ENCODE measurements around the gene C8G.

The C8G gene

DNA sequence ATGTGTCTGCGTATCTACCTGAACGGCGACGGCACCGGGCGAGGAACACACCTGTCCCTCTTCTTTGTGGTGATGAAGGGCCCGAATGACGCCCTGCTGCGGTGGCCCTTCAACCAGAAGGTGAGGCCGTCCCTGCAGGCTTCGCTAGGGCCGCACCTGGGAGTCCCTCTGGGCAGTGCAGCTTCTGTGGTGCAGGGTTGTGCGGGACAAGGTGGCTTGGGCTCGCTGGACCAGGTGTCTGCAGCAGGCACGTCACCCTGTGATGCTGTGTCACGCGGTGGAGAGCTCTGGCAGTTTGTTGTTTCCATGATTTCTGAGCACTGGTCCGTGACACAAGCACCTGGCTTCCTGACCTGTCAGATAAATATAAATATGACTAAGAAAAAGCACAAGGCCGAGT, 21.2 kb upstream of the C8G start:
- Histone ChIP-seq H3K9ac (ENCODE audit: low read length) (no peak overlapping the region), H3K36me3 (ENCODE audit: control insufficient read depth, insufficient read depth, low read length) (peaks cover 7% of the 10 kb centered on the region), H3K4me3 (ENCODE audit: low read length) (no peak overlapping the region), H3K4me1 (ENCODE audit: control insufficient read depth, insufficient read depth, low read length) (no peaks in the 10 kb centered on the region), H3K27me3 (ENCODE audit: control insufficient read depth, insufficient read depth, low read length) (no peaks in the 10 kb centered on the region), H3K9me3 (ENCODE audit: control insufficient read depth, low read length) (no peaks in the 10 kb centered on the region)

DNA sequence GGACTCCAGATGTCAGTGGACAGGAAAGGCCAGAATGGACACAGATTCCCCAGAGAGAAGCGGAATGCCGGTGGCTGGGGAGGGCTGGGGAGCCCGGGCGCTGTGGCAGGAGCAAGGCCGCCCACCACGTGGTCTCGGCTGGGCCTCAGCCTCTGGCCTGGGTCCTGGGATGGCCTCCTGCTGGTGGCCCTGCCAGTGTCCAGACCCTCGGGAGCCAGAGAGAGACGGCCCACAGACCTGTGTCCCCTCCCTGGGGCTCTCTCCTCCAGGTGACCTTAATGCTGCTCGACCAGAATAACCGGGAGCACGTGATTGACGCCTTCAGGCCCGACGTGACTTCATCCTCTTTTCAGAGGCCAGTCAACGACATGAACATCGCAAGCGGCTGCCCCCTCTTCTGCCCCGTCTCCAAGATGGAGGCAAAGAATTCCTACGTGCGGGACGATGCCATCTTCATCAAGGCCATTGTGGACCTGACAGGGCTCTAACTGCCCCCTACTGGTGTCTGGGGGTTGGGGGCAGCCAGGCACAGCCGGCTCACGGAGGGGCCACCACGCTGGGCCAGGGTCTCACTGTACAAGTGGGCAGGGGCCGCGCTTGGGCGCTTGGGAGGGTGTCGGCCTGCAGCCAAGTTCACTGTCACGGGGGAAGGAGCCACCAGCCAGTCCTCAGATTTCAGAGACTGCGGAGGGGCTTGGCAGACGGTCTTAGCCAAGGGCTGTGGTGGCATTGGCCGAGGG, 19.5 kb upstream of the C8G start:
- H3K36me3 ChIP-seq (ENCODE audit: control insufficient read depth, insufficient read depth, low read length) = peaks cover 7% of the 10 kb centered on the region
- no peak overlapping the region for H3K4me3 ChIP-seq (ENCODE audit: low read length)
- H3K4me1 ChIP-seq (ENCODE audit: control insufficient read depth, insufficient read depth, low read length) = no peaks in the 10 kb centered on the region
- H3K27me3 ChIP-seq (ENCODE audit: control insufficient read depth, insufficient read depth, low read length) = no peaks in the 10 kb centered on the region
- no peaks in the 10 kb centered on the region for H3K9me3 ChIP-seq (ENCODE audit: control insufficient read depth, low read length)
- no peak overlapping the region for H3K9ac ChIP-seq (ENCODE audit: low read length)

DNA sequence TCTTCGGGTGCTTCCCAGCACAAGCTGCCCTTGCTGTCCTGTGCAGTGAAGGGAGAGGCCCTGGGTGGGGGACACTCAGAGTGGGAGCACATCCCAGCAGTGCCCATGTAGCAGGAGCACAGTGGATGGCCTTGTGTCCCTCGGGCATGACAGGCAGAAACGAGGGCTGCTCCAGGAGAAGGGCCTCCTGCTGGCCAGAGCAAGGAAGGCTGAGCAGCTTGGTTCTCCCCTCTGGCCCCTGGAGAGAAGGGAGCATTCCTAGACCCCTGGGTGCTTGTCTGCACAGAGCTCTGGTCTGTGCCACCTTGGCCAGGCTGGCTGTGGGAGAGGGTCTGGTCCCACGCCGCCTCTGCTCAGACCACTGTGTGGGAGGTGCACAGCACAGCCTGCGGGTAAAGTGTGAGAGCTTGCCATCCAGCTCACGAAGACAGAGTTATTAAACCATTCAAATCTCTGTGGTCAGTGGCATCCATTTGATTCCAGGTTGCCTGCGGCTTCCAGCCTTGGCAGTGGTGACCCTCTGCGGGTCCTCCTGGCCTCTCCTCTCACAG, 18.8 kb upstream of the C8G start:
- peaks cover 7% of the 10 kb centered on the region for H3K36me3 ChIP-seq (ENCODE audit: control insufficient read depth, insufficient read depth, low read length)
- no peak overlapping the region for H3K4me3 ChIP-seq (ENCODE audit: low read length)
- no peaks in the 10 kb centered on the region for H3K27me3 ChIP-seq (ENCODE audit: control insufficient read depth, insufficient read depth, low read length)
- no peaks in the 10 kb centered on the region for H3K4me1 ChIP-seq (ENCODE audit: control insufficient read depth, insufficient read depth, low read length)
- H3K9ac ChIP-seq (ENCODE audit: low read length) = no peak overlapping the region
- H3K9me3 ChIP-seq (ENCODE audit: control insufficient read depth, low read length) = no peaks in the 10 kb centered on the region

DNA sequence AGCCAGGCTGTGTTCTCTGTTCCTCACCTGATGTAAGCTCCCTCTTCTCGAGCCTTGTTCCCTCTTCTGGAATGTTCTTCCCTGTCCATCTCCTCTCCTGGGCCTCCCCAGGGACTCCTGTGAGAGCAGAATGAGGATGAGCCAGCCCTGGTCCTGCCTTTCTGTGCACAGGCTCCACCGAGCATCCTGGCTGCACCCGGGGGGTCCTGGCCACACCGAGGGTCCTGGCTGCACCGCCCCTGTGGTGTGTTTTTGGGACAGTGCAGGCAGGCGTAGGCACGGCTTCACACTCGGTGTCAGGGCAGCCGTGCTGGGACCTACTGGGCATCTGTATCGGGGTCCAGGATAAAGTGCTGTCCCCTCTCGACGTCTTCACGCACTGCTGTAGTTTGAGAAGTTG, 18.3 kb upstream of the C8G start:
- no peaks in the 10 kb centered on the region for H3K9me3 ChIP-seq (ENCODE audit: control insufficient read depth, low read length)
- H3K9ac ChIP-seq (ENCODE audit: low read length) = no peak overlapping the region
- peaks cover 7% of the 10 kb centered on the region for H3K36me3 ChIP-seq (ENCODE audit: control insufficient read depth, insufficient read depth, low read length)
- no peaks in the 10 kb centered on the region for H3K27me3 ChIP-seq (ENCODE audit: control insufficient read depth, insufficient read depth, low read length)
- H3K4me3 ChIP-seq (ENCODE audit: low read length) = no peak overlapping the region
- H3K4me1 ChIP-seq (ENCODE audit: control insufficient read depth, insufficient read depth, low read length) = no peaks in the 10 kb centered on the region

DNA sequence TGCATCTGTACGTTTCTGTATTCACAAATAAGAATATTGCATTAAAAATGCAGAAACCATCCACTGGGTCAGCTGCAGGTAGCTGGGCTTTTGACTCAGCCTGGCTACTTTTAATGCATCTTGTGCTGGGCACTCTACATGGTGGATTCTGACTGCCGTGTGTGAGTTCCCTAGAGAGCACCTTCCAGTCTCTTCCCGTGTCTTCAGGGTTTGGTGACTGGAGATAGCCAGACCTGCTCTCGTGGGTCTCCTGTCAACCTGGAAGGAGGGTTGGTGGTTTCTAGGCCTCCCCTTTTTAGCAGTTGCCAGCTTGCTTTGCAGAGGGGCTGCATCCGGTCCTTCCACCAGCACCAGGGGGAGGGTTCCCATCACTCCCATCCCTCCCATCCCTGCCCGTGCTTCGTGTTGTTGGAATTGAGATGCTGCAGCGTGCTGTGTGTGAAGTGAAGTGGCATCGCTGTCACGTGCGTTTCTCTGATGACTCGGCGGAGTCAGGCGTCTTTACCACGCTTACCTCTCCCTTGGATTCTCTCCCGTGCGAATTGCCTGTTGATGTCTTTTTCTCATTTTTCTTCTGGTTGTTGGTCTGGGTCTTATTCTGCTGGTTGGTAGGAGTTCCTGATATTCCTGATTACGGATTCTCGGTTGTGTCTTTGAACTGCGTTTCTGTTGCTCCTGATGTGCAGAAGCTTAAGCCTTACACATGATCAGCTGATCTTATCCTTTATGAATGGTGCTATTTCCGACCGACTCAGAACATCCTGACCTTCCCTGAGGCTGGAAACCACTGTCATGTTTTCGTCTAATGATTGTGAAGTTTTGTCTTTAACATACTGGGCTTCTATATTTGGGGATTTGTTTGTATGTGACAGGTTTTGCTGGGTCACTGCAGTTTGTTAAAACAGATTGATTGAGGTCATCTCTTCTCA, 17.4 kb upstream of the C8G start:
- Histone ChIP-seq H3K4me1 (ENCODE audit: control insufficient read depth, insufficient read depth, low read length) (no peaks in the 10 kb centered on the region), H3K36me3 (ENCODE audit: control insufficient read depth, insufficient read depth, low read length) (peaks cover 7% of the 10 kb centered on the region), H3K4me3 (ENCODE audit: low read length) (no peak overlapping the region)

DNA sequence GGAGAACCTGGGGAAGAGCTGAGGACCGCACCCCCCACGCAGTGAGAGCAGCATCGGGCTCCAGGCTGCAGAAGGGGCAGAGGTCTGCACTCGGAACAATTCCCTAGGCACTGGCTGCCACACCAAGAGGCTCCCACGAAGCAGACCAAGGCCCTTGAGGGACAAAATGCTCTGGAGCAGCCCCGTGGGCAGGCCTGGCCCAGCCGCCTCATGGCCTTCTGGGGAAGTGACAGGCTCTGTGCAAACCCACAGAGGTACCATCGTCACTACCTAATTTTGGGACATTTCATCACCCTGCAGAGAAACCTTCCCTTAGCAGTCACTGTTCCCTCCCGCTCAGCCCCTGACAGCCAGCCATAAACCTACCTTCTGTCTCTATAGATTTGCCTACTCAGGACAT, 16.5 kb upstream of the C8G start:
- H3K4me3 ChIP-seq (ENCODE audit: low read length) = no peak overlapping the region
- no peaks in the 10 kb centered on the region for H3K27me3 ChIP-seq (ENCODE audit: control insufficient read depth, insufficient read depth, low read length)
- H3K9me3 ChIP-seq (ENCODE audit: control insufficient read depth, low read length) = no peaks in the 10 kb centered on the region
- no peaks in the 10 kb centered on the region for H3K4me1 ChIP-seq (ENCODE audit: control insufficient read depth, insufficient read depth, low read length)
- peaks cover 7% of the 10 kb centered on the region for H3K36me3 ChIP-seq (ENCODE audit: control insufficient read depth, insufficient read depth, low read length)
- no peak overlapping the region for H3K9ac ChIP-seq (ENCODE audit: low read length)

More for the DNA sequence above, 17.4 kb upstream of the C8G start:
- Histone ChIP-seq H3K27me3 (ENCODE audit: control insufficient read depth, insufficient read depth, low read length) (no peaks in the 10 kb centered on the region), H3K9me3 (ENCODE audit: control insufficient read depth, low read length) (no peaks in the 10 kb centered on the region), H3K9ac (ENCODE audit: low read length) (no peak overlapping the region)

DNA sequence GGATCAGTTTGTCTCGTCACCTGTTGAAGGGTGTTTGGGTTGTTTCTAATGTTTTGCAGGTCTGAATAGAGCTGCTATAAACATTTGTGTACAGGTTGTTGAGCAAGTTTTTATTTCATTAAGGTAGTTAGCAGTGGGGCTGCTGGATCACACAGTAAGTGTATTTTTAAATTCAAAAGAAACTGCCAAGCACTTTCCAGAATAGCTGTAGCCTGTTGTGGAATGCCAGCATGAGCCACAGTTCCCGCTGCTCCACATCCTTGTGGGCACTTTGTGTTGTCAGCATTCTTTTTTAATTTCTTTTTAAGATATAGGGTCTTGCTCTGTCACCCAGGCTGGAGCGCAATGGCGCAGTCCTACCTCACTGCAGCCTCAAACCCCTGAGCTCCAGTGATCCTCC, 15.0 kb upstream of the C8G start:
- no peak overlapping the region for H3K4me3 ChIP-seq (ENCODE audit: low read length)
- H3K27me3 ChIP-seq (ENCODE audit: control insufficient read depth, insufficient read depth, low read length) = no peaks in the 10 kb centered on the region
- H3K36me3 ChIP-seq (ENCODE audit: control insufficient read depth, insufficient read depth, low read length) = peaks cover 7% of the 10 kb centered on the region
- no peaks in the 10 kb centered on the region for H3K9me3 ChIP-seq (ENCODE audit: control insufficient read depth, low read length)
- no peak overlapping the region for H3K9ac ChIP-seq (ENCODE audit: low read length)
- no peaks in the 10 kb centered on the region for H3K4me1 ChIP-seq (ENCODE audit: control insufficient read depth, insufficient read depth, low read length)

DNA sequence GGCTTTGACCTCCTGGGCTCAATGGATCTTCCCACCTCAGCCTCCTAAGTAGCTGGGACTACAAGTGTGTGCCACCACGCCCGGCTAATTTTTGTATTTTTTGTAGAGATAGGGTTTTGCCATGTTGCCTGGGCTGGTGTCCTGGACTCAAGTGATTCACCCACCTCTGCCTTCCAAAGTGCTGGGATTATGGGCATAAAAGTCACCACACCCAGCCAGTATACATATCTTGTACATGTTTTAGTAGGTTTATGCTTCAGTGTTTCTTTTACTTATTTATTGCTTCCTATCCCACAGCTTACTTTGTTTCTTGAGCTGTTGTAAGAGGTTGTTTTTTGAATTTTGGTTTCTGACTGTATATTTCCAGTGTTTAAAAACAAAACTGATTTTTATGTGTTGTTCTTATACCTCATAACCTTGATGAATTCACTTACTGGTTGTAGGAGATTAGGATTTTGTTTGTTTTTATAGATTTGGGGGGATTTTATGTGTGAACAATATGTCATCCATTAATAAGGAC, 13.4 kb upstream of the C8G start:
- H3K4me1 ChIP-seq (ENCODE audit: control insufficient read depth, insufficient read depth, low read length) = no peaks in the 10 kb centered on the region
- no peak overlapping the region for H3K4me3 ChIP-seq (ENCODE audit: low read length)
- no peaks in the 10 kb centered on the region for H3K36me3 ChIP-seq (ENCODE audit: control insufficient read depth, insufficient read depth, low read length)
- H3K27me3 ChIP-seq (ENCODE audit: control insufficient read depth, insufficient read depth, low read length) = no peaks in the 10 kb centered on the region
- H3K9ac ChIP-seq (ENCODE audit: low read length) = no peak overlapping the region
- no peaks in the 10 kb centered on the region for H3K9me3 ChIP-seq (ENCODE audit: control insufficient read depth, low read length)

DNA sequence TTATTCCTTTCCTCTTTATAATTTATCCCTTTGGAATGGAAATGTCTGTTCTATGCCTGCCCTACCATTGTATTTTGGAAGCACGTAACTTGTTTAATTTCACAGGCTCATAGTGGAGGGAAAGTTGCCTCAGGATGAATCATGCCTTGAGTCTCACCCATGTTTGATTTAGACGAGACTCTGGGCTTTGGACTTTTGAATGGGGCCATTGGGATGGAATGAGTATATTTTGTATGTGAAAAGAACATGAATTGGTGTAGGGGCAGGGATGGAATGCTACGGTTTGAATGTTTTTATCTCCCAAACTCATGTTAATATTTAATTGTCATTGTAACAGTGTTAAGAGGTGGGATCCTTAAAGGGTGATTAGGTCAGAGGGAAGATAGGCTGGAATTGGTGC, 10.8 kb upstream of the C8G start:
- no peaks in the 10 kb centered on the region for H3K36me3 ChIP-seq (ENCODE audit: control insufficient read depth, insufficient read depth, low read length)

DNA sequence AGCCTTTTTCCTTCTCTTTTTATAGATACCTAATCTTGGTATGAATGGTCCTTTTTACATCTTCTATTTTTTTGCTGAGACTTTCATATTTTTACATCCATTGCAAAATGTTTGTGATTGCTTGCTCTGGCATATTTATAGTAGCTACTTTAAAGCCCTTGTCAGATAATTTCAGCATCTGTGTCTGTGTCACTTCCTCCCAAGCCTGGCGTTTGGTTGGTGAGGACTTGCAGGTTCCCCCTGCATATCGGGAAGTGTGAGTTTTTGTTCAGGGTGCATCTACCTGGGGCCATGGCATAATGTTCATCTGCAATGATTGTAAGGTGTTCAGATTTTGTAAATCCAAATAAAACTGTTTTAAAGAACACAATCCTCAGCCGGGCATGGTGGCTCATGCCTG, 9.4 kb upstream of the C8G start:
- Histone ChIP-seq H3K4me1 (ENCODE audit: control insufficient read depth, insufficient read depth, low read length) (no peaks in the 10 kb centered on the region), H3K9ac (ENCODE audit: low read length) (no peak overlapping the region), H3K9me3 (ENCODE audit: control insufficient read depth, low read length) (no peaks in the 10 kb centered on the region), H3K36me3 (ENCODE audit: control insufficient read depth, insufficient read depth, low read length) (peaks cover 3% of the 10 kb centered on the region), H3K27me3 (ENCODE audit: control insufficient read depth, insufficient read depth, low read length) (no peaks in the 10 kb centered on the region), H3K4me3 (ENCODE audit: low read length) (no peak overlapping the region)

More for the DNA sequence above, 10.8 kb upstream of the C8G start:
- Histone ChIP-seq H3K27me3 (ENCODE audit: control insufficient read depth, insufficient read depth, low read length) (no peaks in the 10 kb centered on the region), H3K9me3 (ENCODE audit: control insufficient read depth, low read length) (no peaks in the 10 kb centered on the region), H3K4me3 (ENCODE audit: low read length) (no peak overlapping the region), H3K4me1 (ENCODE audit: control insufficient read depth, insufficient read depth, low read length) (no peaks in the 10 kb centered on the region), H3K9ac (ENCODE audit: low read length) (no peak overlapping the region)

DNA sequence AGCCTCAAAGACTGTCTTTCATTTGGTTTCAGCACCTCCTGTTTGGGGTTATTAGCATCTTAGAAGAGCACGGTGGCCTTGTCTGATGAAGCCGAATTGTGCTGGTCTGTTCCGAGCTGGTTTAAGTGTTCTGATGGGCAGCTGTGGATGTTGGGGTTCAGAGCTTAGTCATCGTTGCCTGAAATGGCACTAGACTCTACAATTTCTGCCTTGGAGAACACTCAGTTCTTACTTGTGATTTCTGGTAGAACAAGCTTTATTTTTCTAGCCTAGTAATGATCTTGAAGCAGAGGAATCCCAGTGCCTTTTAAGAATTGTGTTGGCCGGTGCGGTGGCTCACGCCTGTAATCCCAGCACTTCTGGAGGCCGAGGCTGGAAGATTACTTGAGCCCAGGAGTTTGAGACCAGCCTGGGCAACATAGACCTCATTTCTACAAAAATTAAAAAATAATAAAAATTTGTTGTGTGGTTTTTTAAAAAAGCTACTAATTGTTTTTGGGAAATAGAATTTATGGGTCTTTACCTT, 8.3 kb upstream of the C8G start:
- no peaks in the 10 kb centered on the region for H3K27me3 ChIP-seq (ENCODE audit: control insufficient read depth, insufficient read depth, low read length)
- peaks cover 3% of the 10 kb centered on the region for H3K36me3 ChIP-seq (ENCODE audit: control insufficient read depth, insufficient read depth, low read length)
- no peak overlapping the region for H3K4me3 ChIP-seq (ENCODE audit: low read length)
- no peaks in the 10 kb centered on the region for H3K9me3 ChIP-seq (ENCODE audit: control insufficient read depth, low read length)
- no peaks in the 10 kb centered on the region for H3K4me1 ChIP-seq (ENCODE audit: control insufficient read depth, insufficient read depth, low read length)
- no peak overlapping the region for H3K9ac ChIP-seq (ENCODE audit: low read length)
